Suprapubic skin (tissue), 4 donors: ENCODE data around the gene CNOT6L. TPM values are rescaled to one million over a fixed set of nuclear protein-coding genes. Genes with fewer than 3 reads are reported as not detected.

ENCODE experiments used
- DNase-seq, 2 donors: peaks; one replicate each; pipeline ENCODE4 v3.0.0-alpha.2; 2019; ENCODE audit warnings: low spot score in 2 of 2
- H3K27ac ChIP-seq: fragments of 200-600 bp; sonication (generic); one replicate; pipeline ENCODE4 v1.5.1; 2019
- H3K27me3 ChIP-seq: fragments of 200-600 bp; sonication (generic); one replicate; pipeline ENCODE4 v1.5.1; 2019
- H3K36me3 ChIP-seq: fragments of 200-600 bp; sonication (generic); one replicate; pipeline ENCODE4 v1.5.1; 2019
- H3K4me1 ChIP-seq: fragments of 200-600 bp; sonication (generic); one replicate; pipeline ENCODE4 v1.5.1; 2019
- H3K4me3 ChIP-seq: fragments of 200-600 bp; sonication (generic); one replicate; pipeline ENCODE4 v1.5.1; 2019; ENCODE audit warnings: mild to moderate bottlenecking
- H3K9me3 ChIP-seq: fragments of 200-600 bp; sonication (generic); one replicate; pipeline ENCODE4 v1.5.1; 2019
- EP300 ChIP-seq: sonication (generic); formaldehyde crosslinking; IDR thresholded peaks from one replicate; pipeline ENCODE4 v1.6.1; 2017; ENCODE audit warnings: antibody characterized with exemption
- POLR2A ChIP-seq, 2 donors: fragments of 450-650 bp; IDR thresholded peaks; one replicate each; pipeline ENCODE4 v1.6.1; 2017; ENCODE audit warnings: antibody characterized with exemption in 2 of 2, mild to moderate bottlenecking in 2 of 2, moderate library complexity in 2 of 2
- POLR2AphosphoS5 ChIP-seq, 3 donors: sonication (generic); formaldehyde crosslinking; IDR thresholded peaks; one replicate each; pipeline ENCODE4 v1.6.1; 2017; ENCODE audit warnings: antibody characterized with exemption in 3 of 3
- WGBS: methylation state at CpG from one replicate; pipeline ENCODE4 v1.1.5; 2018; 5-methylcytosine and 5-hydroxymethylcytosine counted together
- total RNA-seq, 4 donors: library from RNA; depleted of rRNA; stranded (reverse); fragments of >200 nt; gene quantifications; one replicate each; pipeline ENCODE4 v1.1.0, GENCODE V29; 2016
- TF ChIP-seq, protein P1 (sequence below), 2 donors: fragments of 200-600 bp in 1 of 2; fragments of 450-650 bp in 1 of 2; sonication (generic) in 1 of 2; IDR thresholded peaks; one replicate each; pipeline ENCODE4 v1.5.1; 2016 to 2019; ENCODE audit warnings: antibody characterized with exemption in 2 of 2, mild to moderate bottlenecking in 1 of 2, moderate library complexity in 1 of 2

The CNOT6L gene
- total RNA-seq, 4 donors from 2014 or later = 21.3 to 45.8 (median 39.6) TPM

- no peaks in the 10 kb centered on the region for H3K36me3 ChIP-seq
- no peaks in the 10 kb centered on the region for H3K4me1 ChIP-seq
- WGBS = 97% methylated on average over 6 of the region's 6 CpGs
- no peak for DNase-seq
- TF ChIP-seq EP300 = no peak
- no peak for TF ChIP-seq POLR2AphosphoS5 (IDR thresholded peaks at IDR 0.05)
- TF ChIP-seq, protein P1, sequence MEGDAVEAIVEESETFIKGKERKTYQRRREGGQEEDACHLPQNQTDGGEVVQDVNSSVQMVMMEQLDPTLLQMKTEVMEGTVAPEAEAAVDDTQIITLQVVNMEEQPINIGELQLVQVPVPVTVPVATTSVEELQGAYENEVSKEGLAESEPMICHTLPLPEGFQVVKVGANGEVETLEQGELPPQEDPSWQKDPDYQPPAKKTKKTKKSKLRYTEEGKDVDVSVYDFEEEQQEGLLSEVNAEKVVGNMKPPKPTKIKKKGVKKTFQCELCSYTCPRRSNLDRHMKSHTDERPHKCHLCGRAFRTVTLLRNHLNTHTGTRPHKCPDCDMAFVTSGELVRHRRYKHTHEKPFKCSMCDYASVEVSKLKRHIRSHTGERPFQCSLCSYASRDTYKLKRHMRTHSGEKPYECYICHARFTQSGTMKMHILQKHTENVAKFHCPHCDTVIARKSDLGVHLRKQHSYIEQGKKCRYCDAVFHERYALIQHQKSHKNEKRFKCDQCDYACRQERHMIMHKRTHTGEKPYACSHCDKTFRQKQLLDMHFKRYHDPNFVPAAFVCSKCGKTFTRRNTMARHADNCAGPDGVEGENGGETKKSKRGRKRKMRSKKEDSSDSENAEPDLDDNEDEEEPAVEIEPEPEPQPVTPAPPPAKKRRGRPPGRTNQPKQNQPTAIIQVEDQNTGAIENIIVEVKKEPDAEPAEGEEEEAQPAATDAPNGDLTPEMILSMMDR (IDR thresholded peaks at IDR 0.05) = no peak
- TF ChIP-seq POLR2A (IDR thresholded peaks at IDR 0.05) = no peak
- no peak overlapping the region for H3K27ac ChIP-seq
- no peaks in the 10 kb centered on the region for H3K9me3 ChIP-seq
- H3K27me3 ChIP-seq = no peaks in the 10 kb centered on the region
- no peak overlapping the region for H3K4me3 ChIP-seq
These were observed 29.3 kb upstream of the CNOT6L start for GRCh38 chr4:77848508-77848907.

DNA sequence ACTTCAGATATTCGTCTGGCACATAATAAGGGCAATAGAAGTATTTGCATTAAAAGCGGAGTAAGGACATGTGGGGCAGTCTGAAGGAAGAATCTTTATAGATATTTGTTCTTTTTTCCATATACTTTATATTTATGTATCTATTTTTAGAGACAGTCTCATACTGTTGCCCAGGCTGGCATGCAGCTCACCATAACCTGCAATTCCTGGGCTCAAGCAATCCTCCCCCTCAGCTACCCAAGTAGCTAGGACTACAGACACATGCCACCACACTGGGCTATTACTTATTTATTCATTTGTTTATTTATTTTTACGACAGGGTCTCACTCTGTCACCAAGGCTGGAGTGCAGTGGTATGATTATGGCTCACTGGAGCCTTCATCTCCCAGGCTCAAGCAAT, 26.8 kb upstream of the CNOT6L start:
- TF ChIP-seq, protein P1 (IDR thresholded peaks at IDR 0.05) = no peak
- TF ChIP-seq POLR2AphosphoS5 (IDR thresholded peaks at IDR 0.05) (no peak), POLR2A (IDR thresholded peaks at IDR 0.05) (no peak), EP300 (no peak)
- Histone ChIP-seq H3K4me3 (no peak overlapping the region), H3K27me3 (no peaks in the 10 kb centered on the region), H3K36me3 (no peaks in the 10 kb centered on the region), H3K9me3 (no peaks in the 10 kb centered on the region), H3K4me1 (no peaks in the 10 kb centered on the region), H3K27ac (no peak overlapping the region)
- WGBS = 95% methylated on average over 3 of the region's 3 CpGs
- no peak for DNase-seq

- H3K4me1 ChIP-seq = no peaks in the 10 kb centered on the region
- H3K27ac ChIP-seq = no peak overlapping the region
- 68% methylated on average over 1 of the region's 1 CpG for WGBS
- no peaks in the 10 kb centered on the region for H3K27me3 ChIP-seq
- DNase-seq = no peak
- TF ChIP-seq, protein P1 (IDR thresholded peaks at IDR 0.05) = no peak
- TF ChIP-seq POLR2AphosphoS5 (IDR thresholded peaks at IDR 0.05) (no peak), EP300 (no peak), POLR2A (IDR thresholded peaks at IDR 0.05) (no peak)
- H3K9me3 ChIP-seq = no peaks in the 10 kb centered on the region
- no peak overlapping the region for H3K4me3 ChIP-seq
- H3K36me3 ChIP-seq = no peaks in the 10 kb centered on the region
These were observed 26.2 kb upstream of the CNOT6L start for GRCh38 chr4:77845400-77845799.

DNA sequence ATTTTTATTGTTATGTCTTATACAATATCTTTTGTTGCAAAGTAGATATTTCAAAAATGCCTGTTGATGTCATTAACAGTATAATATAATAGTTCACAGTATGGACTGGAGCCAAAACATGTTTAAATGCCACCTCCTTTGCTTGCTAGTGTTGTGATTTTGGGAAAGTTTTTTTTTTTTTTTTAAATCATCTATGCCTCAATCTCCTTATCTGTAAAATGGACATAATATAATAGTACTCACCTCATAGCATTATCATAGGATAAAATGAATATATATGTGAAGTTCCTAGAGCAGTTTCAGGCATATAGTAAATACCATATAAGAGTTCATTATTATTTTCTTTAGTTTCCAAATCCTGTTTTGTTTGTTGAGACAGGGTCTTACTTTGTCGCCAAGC, 25.2 kb upstream of the CNOT6L start:
- no peak overlapping the region for H3K27ac ChIP-seq
- 97% methylated on average over 1 of the region's 1 CpG for WGBS
- H3K4me3 ChIP-seq = no peak overlapping the region
- H3K36me3 ChIP-seq = no peaks in the 10 kb centered on the region
- DNase-seq = no peak
- no peaks in the 10 kb centered on the region for H3K9me3 ChIP-seq
- no peaks in the 10 kb centered on the region for H3K4me1 ChIP-seq
- TF ChIP-seq POLR2AphosphoS5 (IDR thresholded peaks at IDR 0.05) (no peak), POLR2A (IDR thresholded peaks at IDR 0.05) (no peak)
- H3K27me3 ChIP-seq = no peaks in the 10 kb centered on the region

- Histone ChIP-seq H3K4me1 (no peaks in the 10 kb centered on the region), H3K27me3 (no peaks in the 10 kb centered on the region), H3K27ac (no peak overlapping the region), H3K9me3 (no peaks in the 10 kb centered on the region), H3K36me3 (no peaks in the 10 kb centered on the region), H3K4me3 (no peak overlapping the region)
- 68% methylated on average over 1 of the region's 1 CpG for WGBS
- DNase-seq = no peak
- TF ChIP-seq POLR2A (IDR thresholded peaks at IDR 0.05) (no peak), POLR2AphosphoS5 (IDR thresholded peaks at IDR 0.05) (no peak), EP300 (no peak)
- TF ChIP-seq, protein P1 (IDR thresholded peaks at IDR 0.05) = no peak
These were observed 24.5 kb upstream of the CNOT6L start for GRCh38 chr4:77843628-77844027.

GRCh38 chr4:77834403-77834802, 15.2 kb upstream of the CNOT6L start:
- 78% methylated on average over 4 of the region's 4 CpGs for WGBS

More at GRCh38 chr4:77834403-77834802, 15.2 kb upstream of the CNOT6L start:
- TF ChIP-seq, protein P1 (IDR thresholded peaks at IDR 0.05) = no peak
- no peak for TF ChIP-seq POLR2A (IDR thresholded peaks at IDR 0.05)
- no peak for TF ChIP-seq EP300
- TF ChIP-seq POLR2AphosphoS5 (IDR thresholded peaks at IDR 0.05) = no peak
- no peak for DNase-seq
- Histone ChIP-seq H3K9me3 (no peaks in the 10 kb centered on the region), H3K27ac (no peak overlapping the region), H3K27me3 (peaks cover 3% of the 10 kb centered on the region), H3K36me3 (no peaks in the 10 kb centered on the region), H3K4me3 (no peak overlapping the region), H3K4me1 (peaks cover 5% of the 10 kb centered on the region)
